ENCODE results near the gene EEF1AKMT3. TPM values are rescaled to one million over a fixed set of nuclear protein-coding genes. Genes with fewer than 3 reads are reported as not detected.

The EEF1AKMT3 gene
- total RNA-seq, 3 donors from 2014 or later (not counting 1 experiment from before 2014, with no cell fraction given): 1.3 to 2.6 (median 2.2) TPM

DNA sequence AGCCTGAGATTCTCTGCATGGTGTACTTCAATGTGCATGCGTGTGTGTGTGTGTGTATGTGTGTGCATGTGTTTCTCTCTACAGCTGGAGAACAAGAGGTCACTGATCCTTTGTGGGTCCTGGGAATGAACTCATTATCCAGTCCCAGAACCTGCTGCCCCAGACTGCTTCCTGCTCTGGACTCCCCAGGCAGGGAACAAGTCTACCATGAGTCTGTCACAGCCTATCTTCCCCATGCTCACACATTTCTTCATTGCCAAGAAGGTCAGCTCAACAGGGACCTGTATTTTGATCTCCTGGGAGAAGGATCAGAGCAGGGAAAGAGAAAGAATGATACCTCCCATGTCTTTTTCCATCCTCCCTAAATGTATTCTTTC is 31.0 kb upstream of the EEF1AKMT3 start:
- H3K36me3 Mint-ChIP-seq: no peaks in the 10 kb centered on the region
- Histone ChIP-seq H3K27me3 (ENCODE audit: control insufficient read depth, insufficient read depth, low read length) (no peaks in the 10 kb centered on the region), H3K9me3 (ENCODE audit: control insufficient read depth, insufficient read depth, low read length) (no peaks in the 10 kb centered on the region), H3K4me3 (ENCODE audit: low read length) (peak overlapping the region; percentile 62), H3K36me3 (ENCODE audit: control insufficient read depth, insufficient read depth, low read length) (peaks cover 21% of the 10 kb centered on the region), H3K4me1 (ENCODE audit: control insufficient read depth, insufficient read depth, low read length) (peaks cover 56% of the 10 kb centered on the region), H3K27ac (ENCODE audit: low read length) (peak overlapping the region; percentile 89)
- TF ChIP-seq, protein P1, sequence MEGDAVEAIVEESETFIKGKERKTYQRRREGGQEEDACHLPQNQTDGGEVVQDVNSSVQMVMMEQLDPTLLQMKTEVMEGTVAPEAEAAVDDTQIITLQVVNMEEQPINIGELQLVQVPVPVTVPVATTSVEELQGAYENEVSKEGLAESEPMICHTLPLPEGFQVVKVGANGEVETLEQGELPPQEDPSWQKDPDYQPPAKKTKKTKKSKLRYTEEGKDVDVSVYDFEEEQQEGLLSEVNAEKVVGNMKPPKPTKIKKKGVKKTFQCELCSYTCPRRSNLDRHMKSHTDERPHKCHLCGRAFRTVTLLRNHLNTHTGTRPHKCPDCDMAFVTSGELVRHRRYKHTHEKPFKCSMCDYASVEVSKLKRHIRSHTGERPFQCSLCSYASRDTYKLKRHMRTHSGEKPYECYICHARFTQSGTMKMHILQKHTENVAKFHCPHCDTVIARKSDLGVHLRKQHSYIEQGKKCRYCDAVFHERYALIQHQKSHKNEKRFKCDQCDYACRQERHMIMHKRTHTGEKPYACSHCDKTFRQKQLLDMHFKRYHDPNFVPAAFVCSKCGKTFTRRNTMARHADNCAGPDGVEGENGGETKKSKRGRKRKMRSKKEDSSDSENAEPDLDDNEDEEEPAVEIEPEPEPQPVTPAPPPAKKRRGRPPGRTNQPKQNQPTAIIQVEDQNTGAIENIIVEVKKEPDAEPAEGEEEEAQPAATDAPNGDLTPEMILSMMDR (IDR thresholded peaks at IDR 0.05): no peak
- H3K9me3 Mint-ChIP-seq: no peaks in the 10 kb centered on the region
- 5% methylated on average over 1 of the region's 1 CpG for WGBS (ENCODE audit: insufficient coverage)
- H3K4me3 Mint-ChIP-seq: peak overlapping the region; percentile 96
- DNase-seq (no peak), ATAC-seq (no peak)
- H3K4me1 Mint-ChIP-seq: peaks cover 60 to 63% of the 10 kb centered on the region in 2 donors
- H3K27me3 Mint-ChIP-seq (ENCODE audit: low read depth in 2 of 2): no peaks in the 10 kb centered on the region
- intact Hi-C loops (cut with micrococcal nuclease): loop anchor here (5.0 kb wide), 2 partner anchors 149 to 264 kb away; partner anchors contain the start of genes ARHGAP9 and PIP4K2C
- peak overlapping the region; percentile 93 to 96 for H3K27ac Mint-ChIP-seq

DNA sequence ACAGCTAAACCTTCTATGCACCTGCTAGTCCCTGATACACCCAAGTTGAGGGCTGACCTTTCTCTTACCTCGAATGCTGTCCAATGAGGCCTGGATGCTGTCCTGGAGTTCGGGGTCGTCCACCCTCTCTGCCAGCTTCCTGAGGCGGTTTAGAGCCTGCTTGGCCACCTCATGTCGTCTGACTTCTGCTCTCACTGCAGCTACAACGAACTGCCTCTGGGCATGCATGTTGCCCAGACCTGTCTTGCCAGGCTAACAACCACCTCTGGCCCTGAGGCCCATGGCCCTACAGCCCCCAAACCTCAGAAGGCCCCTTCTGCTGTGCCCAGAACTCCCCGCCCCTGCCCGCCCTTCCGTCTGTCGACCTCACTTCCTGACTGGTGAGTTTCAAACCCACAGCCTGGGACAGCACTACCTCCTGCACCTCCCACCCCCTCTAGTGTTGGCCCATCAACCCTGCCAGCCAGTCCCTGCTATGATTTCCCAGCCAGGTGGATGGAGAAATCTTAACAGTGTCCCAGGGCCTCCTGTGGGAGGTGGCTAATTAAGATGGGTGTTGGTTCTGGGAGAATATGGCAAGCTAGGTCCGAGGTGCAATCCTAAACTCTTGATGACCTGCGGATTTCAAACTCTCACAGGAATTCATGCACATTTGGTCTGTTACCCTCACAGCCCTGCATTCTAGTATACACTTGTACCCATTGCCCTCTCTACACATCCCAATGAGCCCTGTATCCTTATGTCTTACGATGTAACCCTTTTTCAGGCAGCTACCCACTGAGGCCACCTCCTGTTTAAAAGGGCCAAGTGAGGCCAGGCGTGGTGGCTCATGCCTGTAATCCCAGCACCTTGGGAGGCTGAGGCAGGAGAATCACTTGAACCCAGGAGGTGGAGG is 30.3 kb upstream of the EEF1AKMT3 start:
- peaks cover 2% of the 10 kb centered on the region for H3K36me3 Mint-ChIP-seq
- WGBS (ENCODE audit: insufficient coverage): 14% methylated on average over 14 of the region's 14 CpGs
- peak overlapping the region; percentile 93 to 96 for H3K27ac Mint-ChIP-seq

DNA sequence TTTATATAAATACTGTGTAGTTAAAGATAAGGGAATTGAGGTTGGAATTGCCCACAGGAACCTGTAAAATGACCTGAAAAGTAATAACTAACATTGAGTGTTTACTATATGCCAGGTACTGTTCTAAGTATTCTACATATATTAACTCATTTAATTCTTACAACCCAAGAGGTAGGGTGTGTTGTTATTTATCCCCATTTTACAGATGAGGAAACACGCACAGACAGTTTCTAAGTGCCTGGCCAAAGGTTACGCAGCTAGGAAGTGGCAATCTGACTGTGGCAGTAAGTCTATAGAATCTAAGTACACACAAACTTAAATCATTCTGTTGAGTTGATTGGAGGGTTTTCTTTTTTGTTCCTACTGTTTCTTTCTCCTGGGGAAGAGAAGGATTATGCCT is 28.6 kb upstream of the EEF1AKMT3 start:
- H3K4me3 ChIP-seq (ENCODE audit: low read length): no peak overlapping the region
- H3K4me1 Mint-ChIP-seq: peaks cover 56 to 57% of the 10 kb centered on the region in 2 donors
- intact Hi-C loops (cut with micrococcal nuclease): loop anchor here (1.0 to 5.0 kb wide), 4 partner anchors 9 to 266 kb away; partner anchors contain the start of genes ARHGAP9, CDK4 and PIP4K2C
- ATAC-seq: no peak
- peaks cover 6% of the 10 kb centered on the region for H3K36me3 Mint-ChIP-seq
- WGBS (ENCODE audit: insufficient coverage): no CpG with 5 or more reads among the region's 2 CpGs
- peak overlapping the region; percentile 91 for H3K27ac ChIP-seq (ENCODE audit: low read length)
- peaks cover 56% of the 10 kb centered on the region for H3K4me1 ChIP-seq (ENCODE audit: control insufficient read depth, insufficient read depth, low read length)
- peak overlapping the region; percentile 98 to 99 for H3K27ac Mint-ChIP-seq
- no peaks in the 10 kb centered on the region for H3K9me3 ChIP-seq (ENCODE audit: control insufficient read depth, insufficient read depth, low read length)
- H3K4me3 Mint-ChIP-seq: peak overlapping the region; percentile 98
- H3K9me3 Mint-ChIP-seq: no peaks in the 10 kb centered on the region
- TF ChIP-seq, protein P1 (IDR thresholded peaks at IDR 0.05): no peak
- peaks cover 30% of the 10 kb centered on the region for H3K36me3 ChIP-seq (ENCODE audit: control insufficient read depth, insufficient read depth, low read length)
- H3K27me3 ChIP-seq (ENCODE audit: control insufficient read depth, insufficient read depth, low read length): no peaks in the 10 kb centered on the region
- H3K27me3 Mint-ChIP-seq (ENCODE audit: low read depth in 2 of 2): no peaks in the 10 kb centered on the region
- DNase-seq: no peak

More for the DNA sequence above, 30.3 kb upstream of the EEF1AKMT3 start:
- TF ChIP-seq, protein P1 (IDR thresholded peaks at IDR 0.05): peak; percentile 50
- peak overlapping the region; percentile 96 for H3K4me3 Mint-ChIP-seq
- H3K4me1 Mint-ChIP-seq: peaks cover 56 to 57% of the 10 kb centered on the region in 2 donors
- Histone ChIP-seq H3K4me1 (ENCODE audit: control insufficient read depth, insufficient read depth, low read length) (peaks cover 56% of the 10 kb centered on the region), H3K27me3 (ENCODE audit: control insufficient read depth, insufficient read depth, low read length) (no peaks in the 10 kb centered on the region), H3K27ac (ENCODE audit: low read length) (peak overlapping the region; percentile 89), H3K4me3 (ENCODE audit: low read length) (peak overlapping the region; percentile 62), H3K36me3 (ENCODE audit: control insufficient read depth, insufficient read depth, low read length) (peaks cover 21% of the 10 kb centered on the region), H3K9me3 (ENCODE audit: control insufficient read depth, insufficient read depth, low read length) (no peaks in the 10 kb centered on the region)
- intact Hi-C loops (cut with micrococcal nuclease): loop anchor here (5.0 kb wide), 2 partner anchors 150 to 265 kb away; partner anchors contain the start of genes ARHGAP9 and PIP4K2C
- DNase-seq: peak; percentile 57 to 91
- H3K9me3 Mint-ChIP-seq: no peaks in the 10 kb centered on the region
- H3K27me3 Mint-ChIP-seq (ENCODE audit: low read depth in 2 of 2): no peaks in the 10 kb centered on the region
- peak; percentile 50 to 75 (median 64) for ATAC-seq

All from natural killer cell (primary cell).